Naive thymus-derived CD4-positive, alpha-beta T cell (primary cell): ENCODE data around the gene SERPINA3. TPM values are rescaled to one million over a fixed set of nuclear protein-coding genes. Genes with fewer than 3 reads are reported as not detected.

Experiments used
- ATAC-seq: fragments of 150-1000 bp; cut with Tn5 transposase; 2 replicates; pipeline ENCODE4 v1.10.0; 2021; ENCODE audit warnings: mild to moderate bottlenecking, moderate library complexity
- CTCF ChIA-PET: fragments of 350-600 bp; sonication (Branson Sonifier 250); formaldehyde crosslinking; loops from one replicate; lab custom pipeline; 2021; ENCODE audit warnings: antibody characterized with exemption; lab: Charles Lee
- POLR2A ChIA-PET: fragments of 350-600 bp; sonication (Branson Sonifier 250); formaldehyde crosslinking; loops from one replicate; lab custom pipeline; 2021; ENCODE audit warnings: antibody characterized with exemption, inconsistent platforms; lab: Charles Lee
- DNase-seq, 9 donors: peaks; one replicate each; pipeline versions ENCODE4 v3.0.0 to v3.0.0-alpha.2; 2020 to 2022; ENCODE audit warnings: mixed read lengths in 1 of 9
- H3K27ac ChIP-seq: one replicate; pipeline ENCODE4 v1.7.0; 2013; ENCODE audit warnings: mild to moderate bottlenecking, low read depth, low read length, moderate library complexity
- H3K27me3 ChIP-seq, 2 donors: one replicate each; pipeline ENCODE4 v1.7.0; 2013; ENCODE audit warnings: low read length in 2 of 2, mild to moderate bottlenecking in 2 of 2, moderate library complexity in 2 of 2; ENCODE audit not compliant: control insufficient read depth in 2 of 2, insufficient read depth in 2 of 2
- H3K36me3 ChIP-seq, 3 experiments: 1 replicate in 2 of 3; 2 replicates in 1 of 3; pipeline ENCODE4 v1.7.0; 2013; ENCODE audit warnings: low read length in 3 of 3, mild to moderate bottlenecking in 3 of 3, moderate library complexity in 1 of 3; ENCODE audit not compliant: insufficient read depth in 3 of 3, control insufficient read depth in 2 of 3
- H3K4me1 ChIP-seq, 2 donors: one replicate each; pipeline ENCODE4 v1.7.0; 2013; ENCODE audit warnings: low read length in 2 of 2, mild to moderate bottlenecking in 2 of 2, moderate library complexity in 1 of 2; ENCODE audit not compliant: control insufficient read depth in 2 of 2, insufficient read depth in 2 of 2
- H3K4me3 ChIP-seq: 2 replicates; pipeline ENCODE4 v1.7.0; 2013; ENCODE audit warnings: mild to moderate bottlenecking, low read length
- H3K9me3 ChIP-seq, 3 experiments: 1 replicate in 2 of 3; 2 replicates in 1 of 3; pipeline ENCODE4 v1.7.0; 2013; ENCODE audit warnings: low read length in 3 of 3; ENCODE audit not compliant: control insufficient read depth in 2 of 3
- H3K27ac Mint-ChIP-seq, 9 donors: one replicate each; pipeline ENCODE4 v1.8.0; 2020 to 2022; ENCODE audit warnings: mixed read lengths in 9 of 9, mild to moderate bottlenecking in 8 of 9, moderate library complexity in 5 of 9, inconsistent platforms in 2 of 9
- H3K27me3 Mint-ChIP-seq, 5 donors: one replicate each; pipeline ENCODE4 v1.8.0; 2021 to 2022; ENCODE audit warnings: mixed read lengths in 5 of 5, mild to moderate bottlenecking in 1 of 5
- H3K36me3 Mint-ChIP-seq, 5 donors: one replicate each; pipeline ENCODE4 v1.8.0; 2020 to 2022; ENCODE audit warnings: mixed read lengths in 5 of 5, mild to moderate bottlenecking in 3 of 5, inconsistent platforms in 1 of 5
- H3K4me1 Mint-ChIP-seq, 7 donors: one replicate each; pipeline ENCODE4 v1.8.0; 2020 to 2022; ENCODE audit warnings: mixed read lengths in 7 of 7, mild to moderate bottlenecking in 3 of 7, inconsistent platforms in 1 of 7
- H3K4me3 Mint-ChIP-seq, 10 donors: one replicate each; pipeline ENCODE4 v1.8.0; 2020 to 2022; ENCODE audit warnings: mild to moderate bottlenecking in 10 of 10, mixed read lengths in 10 of 10, moderate library complexity in 6 of 10, inconsistent platforms in 2 of 10
- H3K9me3 Mint-ChIP-seq, 11 donors: one replicate each; pipeline ENCODE4 v1.8.0; 2020 to 2022; ENCODE audit warnings: mixed read lengths in 11 of 11, mild to moderate bottlenecking in 4 of 11, inconsistent platforms in 1 of 11, moderate library complexity in 1 of 11
- intact Hi-C, 2 donors: fragments of 100-400 bp; cut with micrococcal nuclease; formaldehyde crosslinking; loops; one replicate each; pipeline ENCODE4 v1.15.1; 2023
- polyA plus RNA-seq, 2 donors: library from polyadenylated mRNA; unstranded; fragments of 300-500 nt; fragmentation: Illumina TruSeq; gene quantifications; one replicate each; pipeline ENCODE4 v1.2.3, GENCODE V29; 2021
- total RNA-seq, 6 experiments: library from RNA in 5 of 6; stranded (reverse) in 5 of 6; gene quantifications; 1 replicate in 5 of 6; 2 replicates in 1 of 6; pipeline ENCODE4 v1.2.3 and lab custom pipeline; 2021 to 2026

Gene SERPINA3
- total and polyA plus RNA-seq, 7 experiments from 2014 or later, result not detected

DNA sequence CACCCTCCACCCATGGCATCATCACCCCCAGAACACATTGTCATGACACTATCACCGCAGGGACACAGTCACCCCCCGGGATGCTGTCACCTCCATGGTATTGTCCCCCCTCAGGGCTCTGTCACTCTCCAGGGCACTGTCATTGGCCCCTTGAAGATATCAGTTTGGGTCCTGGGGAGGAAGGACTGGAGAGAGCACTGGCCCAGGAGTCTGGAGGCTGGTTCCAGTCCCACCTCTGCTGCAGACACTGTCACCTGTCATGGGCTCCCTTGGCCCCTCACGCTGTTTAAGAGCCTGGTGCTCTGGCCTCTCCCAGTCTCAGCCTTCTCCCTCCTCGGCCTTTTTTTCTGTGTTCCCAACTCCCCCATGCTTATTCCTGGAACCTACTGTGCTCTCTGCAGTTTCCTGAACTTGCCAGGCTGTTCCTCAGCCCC lies 31.9 kb downstream of the SERPINA3 start:
- ChIA-PET POLR2A (no interaction called here), CTCF (no interaction called here)
- H3K27me3 ChIP-seq, result no peaks in the 10 kb centered on the region
- Mint-ChIP-seq H3K4me1 (no peaks in the 10 kb centered on the region), H3K27ac (no peak overlapping the region), H3K4me3 (no peak overlapping the region), H3K27me3 (peaks cover 0 to 23% (median 14%) of the 10 kb centered on the region in 5 donors), H3K9me3 (peaks cover 0 to 23% (median 7%) of the 10 kb centered on the region in 11 donors), H3K36me3 (peaks cover 0 to 3% (median 0%) of the 10 kb centered on the region in 5 donors)
- H3K4me3 ChIP-seq, result no peak overlapping the region
- intact Hi-C loops, result no loop called here
- H3K27ac ChIP-seq, result no peak overlapping the region
- no peaks in the 10 kb centered on the region for H3K4me1 ChIP-seq
- ATAC-seq (peak; percentile 11), DNase-seq (no peak)
- H3K36me3 ChIP-seq, result no peaks in the 10 kb centered on the region
- H3K9me3 ChIP-seq, result peaks cover 0 to 4% (median 0%) of the 10 kb centered on the region in 3 experiments

GRCh38 chr14:94646066-94646465 lies 33.9 kb downstream of the SERPINA3 start:
- peaks cover 0 to 10% (median 0%) of the 10 kb centered on the region in 3 experiments for H3K9me3 ChIP-seq
- Mint-ChIP-seq H3K36me3 (peaks cover 0 to 3% (median 0%) of the 10 kb centered on the region in 5 donors), H3K4me1 (no peaks in the 10 kb centered on the region), H3K27ac (no peak overlapping the region), H3K27me3 (peaks cover 0 to 23% (median 14%) of the 10 kb centered on the region in 5 donors), H3K9me3 (peaks cover 0 to 23% (median 7%) of the 10 kb centered on the region in 11 donors), H3K4me3 (no peak overlapping the region)
- CTCF ChIA-PET, result no interaction called here
- H3K27me3 ChIP-seq, result no peaks in the 10 kb centered on the region
- H3K4me1 ChIP-seq, result no peaks in the 10 kb centered on the region
- no peak overlapping the region for H3K4me3 ChIP-seq
- no peak for DNase-seq
- no peak overlapping the region for H3K27ac ChIP-seq
- ATAC-seq, result no peak
- H3K36me3 ChIP-seq, result no peaks in the 10 kb centered on the region
- POLR2A ChIA-PET, result no interaction called here
- intact Hi-C loops, result no loop called here

- no peak overlapping the region for H3K27ac Mint-ChIP-seq
- peaks cover 0 to 23% (median 7%) of the 10 kb centered on the region in 11 donors for H3K9me3 Mint-ChIP-seq
- ATAC-seq, result no peak
Measured at GRCh38 chr14:94646481-94646880, 34.3 kb downstream of the SERPINA3 start.

GRCh38 chr14:94648801-94649200 lies 36.6 kb downstream of the SERPINA3 start:
- no peak for DNase-seq
- no peak overlapping the region for H3K4me3 Mint-ChIP-seq
- intact Hi-C loops, result no loop called here
- no peak overlapping the region for H3K27ac Mint-ChIP-seq
- peaks cover 0 to 16% (median 13%) of the 10 kb centered on the region in 5 donors for H3K27me3 Mint-ChIP-seq
- H3K36me3 Mint-ChIP-seq, result peaks cover 0 to 3% (median 0%) of the 10 kb centered on the region in 5 donors
- no peak for ATAC-seq
- CTCF ChIA-PET, result no interaction called here
- no peaks in the 10 kb centered on the region for H3K4me1 ChIP-seq
- no peak overlapping the region for H3K27ac ChIP-seq
- peaks cover 0 to 10% (median 0%) of the 10 kb centered on the region in 3 experiments for H3K9me3 ChIP-seq
- peaks cover 0 to 23% (median 7%) of the 10 kb centered on the region in 11 donors for H3K9me3 Mint-ChIP-seq
- no peaks in the 10 kb centered on the region for H3K27me3 ChIP-seq
- H3K4me3 ChIP-seq, result no peak overlapping the region
- H3K36me3 ChIP-seq, result no peaks in the 10 kb centered on the region
- POLR2A ChIA-PET, result no interaction called here
- H3K4me1 Mint-ChIP-seq, result no peaks in the 10 kb centered on the region

More at GRCh38 chr14:94646481-94646880, 34.3 kb downstream of the SERPINA3 start:
- Histone ChIP-seq H3K27ac (no peak overlapping the region), H3K27me3 (no peaks in the 10 kb centered on the region), H3K36me3 (no peaks in the 10 kb centered on the region), H3K4me1 (no peaks in the 10 kb centered on the region), H3K4me3 (no peak overlapping the region), H3K9me3 (peaks cover 0 to 10% (median 0%) of the 10 kb centered on the region in 3 experiments)
- Mint-ChIP-seq H3K4me1 (no peaks in the 10 kb centered on the region), H3K27me3 (peaks cover 0 to 23% (median 14%) of the 10 kb centered on the region in 5 donors), H3K36me3 (peaks cover 0 to 3% (median 0%) of the 10 kb centered on the region in 5 donors), H3K4me3 (no peak overlapping the region)
- POLR2A ChIA-PET, result no interaction called here
- CTCF ChIA-PET, result no interaction called here
- intact Hi-C loops, result no loop called here
- DNase-seq, result no peak

DNA sequence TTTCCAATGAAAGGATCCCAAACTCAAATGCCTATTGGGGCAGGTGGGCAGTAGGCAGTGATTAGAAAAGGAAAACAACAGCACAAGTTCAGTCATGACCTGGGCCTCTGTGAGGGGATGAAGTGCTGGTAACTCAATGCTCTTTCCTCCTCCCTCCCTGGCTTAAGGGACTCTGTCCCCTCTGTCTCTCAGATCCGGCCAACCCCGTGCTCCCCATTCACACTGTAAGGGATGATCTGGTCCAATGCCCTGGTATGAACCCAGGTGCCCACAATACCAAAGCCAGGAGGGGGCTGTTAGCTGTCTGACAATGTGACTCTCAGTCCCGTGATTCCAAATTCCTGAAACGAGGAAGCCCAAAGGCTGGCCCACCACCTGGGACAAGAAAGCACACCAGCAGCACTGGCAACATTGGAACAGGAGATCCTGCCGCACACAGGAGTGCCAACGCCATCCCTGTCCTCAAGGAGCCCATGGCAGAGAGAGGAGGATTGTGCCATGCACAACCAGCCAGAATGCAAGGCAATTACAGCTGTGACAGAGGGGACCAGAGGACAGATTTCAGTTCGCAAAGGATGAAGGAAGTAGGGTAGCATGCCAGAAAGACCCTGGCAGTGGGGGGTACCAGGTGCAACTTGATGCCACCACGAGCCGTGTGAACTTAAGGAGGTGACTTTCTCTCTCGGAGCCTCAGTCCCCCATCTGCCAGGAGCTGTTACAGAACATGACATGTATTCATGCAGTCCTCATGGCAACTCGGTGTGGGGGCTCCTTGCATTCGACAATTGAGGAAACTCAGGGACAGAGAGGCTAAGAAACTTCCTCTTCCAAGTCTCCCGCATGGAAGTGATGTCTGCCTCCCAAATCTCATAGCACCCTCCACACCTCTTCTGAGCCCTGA lies 37.6 kb downstream of the SERPINA3 start:
- H3K27ac Mint-ChIP-seq, result no peak overlapping the region
- H3K4me3 Mint-ChIP-seq, result no peak overlapping the region

GRCh38 chr14:94650444-94650775 lies 38.2 kb downstream of the SERPINA3 start:
- Mint-ChIP-seq H3K4me1 (no peaks in the 10 kb centered on the region), H3K27ac (no peak overlapping the region), H3K27me3 (peaks cover 0 to 20% (median 11%) of the 10 kb centered on the region in 5 donors), H3K9me3 (peaks cover 0 to 23% (median 6%) of the 10 kb centered on the region in 11 donors), H3K36me3 (peaks cover 0 to 3% (median 0%) of the 10 kb centered on the region in 5 donors), H3K4me3 (no peak overlapping the region)
- Histone ChIP-seq H3K27ac (no peak overlapping the region), H3K36me3 (no peaks in the 10 kb centered on the region), H3K27me3 (no peaks in the 10 kb centered on the region), H3K4me1 (no peaks in the 10 kb centered on the region), H3K9me3 (peaks cover 0 to 10% (median 0%) of the 10 kb centered on the region in 3 experiments), H3K4me3 (no peak overlapping the region)
- intact Hi-C loops, result no loop called here
- ChIA-PET POLR2A (no interaction called here), CTCF (no interaction called here)
- ATAC-seq (no peak), DNase-seq (no peak)

More for the DNA sequence above, 37.6 kb downstream of the SERPINA3 start:
- no peaks in the 10 kb centered on the region for H3K4me1 ChIP-seq
- intact Hi-C loops, result no loop called here
- no peaks in the 10 kb centered on the region for H3K27me3 ChIP-seq
- CTCF ChIA-PET, result no interaction called here
- no peak overlapping the region for H3K27ac ChIP-seq
- no peak overlapping the region for H3K4me3 ChIP-seq
- H3K36me3 Mint-ChIP-seq, result peaks cover 0 to 3% (median 0%) of the 10 kb centered on the region in 5 donors
- no peak for ATAC-seq
- no peak for DNase-seq
- POLR2A ChIA-PET, result no interaction called here
- H3K9me3 ChIP-seq, result peaks cover 0 to 10% (median 0%) of the 10 kb centered on the region in 3 experiments
- peaks cover 0 to 23% (median 7%) of the 10 kb centered on the region in 11 donors for H3K9me3 Mint-ChIP-seq
- H3K36me3 ChIP-seq, result no peaks in the 10 kb centered on the region
- H3K27me3 Mint-ChIP-seq, result peaks cover 0 to 16% (median 8%) of the 10 kb centered on the region in 5 donors
- no peaks in the 10 kb centered on the region for H3K4me1 Mint-ChIP-seq
